HG03432 (cell line): Measurements from ENCODE around the gene TNRC6A.
"Not testable (repeated sequence)": the region's sequence is repeated elsewhere in the genome, so short reads cannot be mapped to it uniquely, and the experiment has no call there.

Source experiments
- ATAC-seq: cut with Tn5 transposase; IDR thresholded peaks from one replicate; pipeline ENCODE4 v1.9.1; 2021; ENCODE audit warnings: mild to moderate bottlenecking, moderate library complexity; ENCODE audit not compliant: unreplicated experiment

The TNRC6A gene

DNA sequence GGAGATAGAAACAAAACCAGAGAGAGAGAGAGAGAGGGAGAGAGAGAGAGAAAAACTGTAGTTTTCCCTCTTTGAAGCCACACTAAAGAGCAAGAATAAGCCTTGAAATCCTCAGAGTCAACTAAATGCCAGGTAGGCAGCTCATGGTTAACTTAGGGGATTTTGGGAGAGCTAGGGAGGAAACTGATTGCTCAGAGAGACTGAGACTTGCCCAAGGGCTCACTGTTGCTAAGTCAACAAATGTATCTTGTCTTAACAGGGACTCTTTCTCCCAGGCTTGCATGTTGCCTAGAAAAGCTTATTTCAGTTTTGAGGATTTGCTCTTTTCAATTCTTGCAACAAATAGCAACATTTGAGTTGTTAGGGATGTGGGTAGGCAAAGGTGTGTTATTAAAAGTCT, 111.8 kb downstream of the TNRC6A start:
- ATAC-seq = no peak

- no peak for ATAC-seq
These were observed 114.9 kb downstream of the TNRC6A start for GRCh38 chr16:24844101-24845030.

DNA sequence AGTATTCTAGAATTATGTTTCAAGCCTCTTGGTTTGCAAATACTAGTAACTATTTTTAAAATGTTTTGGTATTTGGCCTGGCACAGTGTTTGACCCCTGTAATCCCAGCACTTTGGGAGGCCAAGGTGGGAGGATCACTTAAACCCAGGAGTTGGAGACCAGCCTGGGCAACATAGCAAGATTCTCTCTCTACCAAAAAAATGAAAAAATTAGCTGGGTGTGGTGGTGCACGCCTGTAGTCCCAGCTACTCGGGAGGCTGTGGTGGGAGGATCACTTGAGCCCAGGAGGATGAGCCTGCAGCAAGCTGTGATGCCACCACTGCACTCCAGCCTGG, 115.5 kb downstream of the TNRC6A start:
- not testable (repeated sequence) for ATAC-seq

DNA sequence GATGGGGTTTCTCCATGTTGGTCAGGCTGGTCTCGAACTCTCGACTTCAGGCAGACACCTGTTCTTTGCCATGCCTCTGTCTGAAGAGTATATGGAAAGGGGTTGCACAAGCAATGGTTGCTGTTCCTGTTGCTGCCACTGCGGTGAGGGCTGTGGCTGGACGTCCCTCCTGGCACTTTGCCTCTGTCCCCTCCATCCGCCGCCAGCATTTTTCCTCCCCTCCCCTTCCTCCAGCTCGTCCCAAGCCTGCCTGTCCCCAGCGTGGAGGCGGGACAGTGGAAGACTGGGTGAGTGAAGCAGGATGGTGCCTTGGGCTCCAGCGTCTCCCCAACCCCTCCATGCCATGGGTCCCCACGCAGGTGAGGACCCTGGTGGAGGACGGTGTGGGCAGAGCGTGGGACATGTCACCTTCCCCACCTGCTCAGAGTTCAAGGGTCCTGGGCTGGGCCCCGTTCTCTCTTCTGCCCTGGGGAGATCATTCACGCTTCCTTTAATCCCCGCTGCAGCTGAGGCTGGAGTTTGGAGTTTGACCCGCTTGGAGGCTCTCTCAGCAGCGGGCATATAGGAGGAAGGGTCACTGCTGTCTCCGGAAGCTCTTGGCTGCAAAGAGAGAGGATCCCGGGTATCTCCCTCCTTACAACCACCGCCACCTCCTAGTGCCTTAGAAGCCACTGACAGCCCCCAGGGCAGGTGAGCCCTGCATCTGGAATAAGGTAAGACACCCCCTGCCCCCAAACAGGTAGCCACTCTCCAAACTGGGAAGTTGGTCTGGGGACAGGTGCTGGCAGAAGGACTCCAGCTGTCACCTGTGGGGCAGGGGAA, 116.5 kb downstream of the TNRC6A start, which contains the start of gene SLC5A11:
TSS of gene SLC5A11 (plus strand) at position 238 of the 822 bp plus-strand sequence. CDS start 12,681 bp downstream, outside the sequence.
- no peak for ATAC-seq

- no peak for ATAC-seq
These were observed 117.3 kb downstream of the TNRC6A start for GRCh38 chr16:24846548-24847357.

DNA sequence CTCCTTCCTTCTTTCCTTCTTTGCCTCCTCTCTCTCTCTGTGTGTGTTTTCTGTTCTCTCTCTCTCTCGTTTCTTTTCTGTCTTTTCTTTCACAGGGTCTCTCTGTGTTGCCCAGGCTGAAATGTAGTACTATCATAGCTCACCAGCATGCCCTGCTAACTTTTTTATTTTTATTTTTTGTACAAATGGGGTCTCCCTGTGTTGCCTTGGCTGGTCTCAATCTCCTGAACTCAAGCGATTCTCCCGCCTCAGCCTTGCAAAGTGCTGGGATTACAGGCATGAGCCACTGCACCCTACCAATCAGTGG, 117.9 kb downstream of the TNRC6A start:
- no peak for ATAC-seq

DNA sequence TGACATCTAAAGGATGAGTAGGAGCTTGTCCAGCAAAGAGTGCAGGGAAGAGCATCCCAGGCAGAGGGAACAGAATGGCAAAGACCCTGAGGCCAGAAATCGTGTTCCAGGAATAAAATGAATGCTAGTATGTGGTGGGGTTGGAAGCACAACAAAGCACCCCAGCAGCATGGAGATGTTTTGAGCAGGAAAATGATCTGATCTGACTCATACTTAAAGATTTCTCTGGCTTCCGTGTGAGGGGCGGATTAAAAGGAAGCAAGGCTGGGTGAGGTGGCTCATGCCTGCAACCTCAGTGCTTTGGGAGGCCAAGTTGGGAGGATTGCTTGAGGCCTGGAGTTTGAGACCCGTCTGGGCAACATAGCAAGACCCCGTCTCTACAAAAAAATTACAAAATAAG, 118.6 kb downstream of the TNRC6A start:
- no peak for ATAC-seq

GRCh38 chr16:24849641-24850040, 120.2 kb downstream of the TNRC6A start:
- ATAC-seq = no peak

GRCh38 chr16:24850289-24850938, 121.0 kb downstream of the TNRC6A start:
- no peak for ATAC-seq

- ATAC-seq = no peak
These were observed 122.2 kb downstream of the TNRC6A start for GRCh38 chr16:24851700-24852099.

DNA sequence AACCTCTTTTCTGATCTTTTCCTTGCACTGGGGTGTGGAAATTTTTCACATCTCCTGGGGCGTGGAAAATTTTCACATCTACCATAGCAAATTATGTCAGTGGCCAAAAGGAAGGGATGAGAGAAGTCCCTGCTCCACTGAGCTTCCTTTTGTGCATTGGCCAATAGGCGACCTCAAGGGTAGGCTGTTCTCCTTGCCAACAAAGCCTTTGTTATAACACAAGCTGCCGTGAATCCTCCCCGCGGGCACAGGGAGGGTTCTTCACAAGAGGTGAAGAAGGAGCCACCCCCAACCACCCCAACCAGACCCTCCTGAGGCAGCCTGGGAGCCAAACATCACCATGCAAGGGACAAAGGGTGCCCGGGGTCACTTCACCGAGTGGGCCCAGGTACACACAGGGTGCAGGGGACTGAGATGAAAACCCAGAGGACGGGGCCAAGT, 122.8 kb downstream of the TNRC6A start:
- no peak for ATAC-seq

- ATAC-seq = no peak
These were observed 123.8 kb downstream of the TNRC6A start for GRCh38 chr16:24853169-24853824.

DNA sequence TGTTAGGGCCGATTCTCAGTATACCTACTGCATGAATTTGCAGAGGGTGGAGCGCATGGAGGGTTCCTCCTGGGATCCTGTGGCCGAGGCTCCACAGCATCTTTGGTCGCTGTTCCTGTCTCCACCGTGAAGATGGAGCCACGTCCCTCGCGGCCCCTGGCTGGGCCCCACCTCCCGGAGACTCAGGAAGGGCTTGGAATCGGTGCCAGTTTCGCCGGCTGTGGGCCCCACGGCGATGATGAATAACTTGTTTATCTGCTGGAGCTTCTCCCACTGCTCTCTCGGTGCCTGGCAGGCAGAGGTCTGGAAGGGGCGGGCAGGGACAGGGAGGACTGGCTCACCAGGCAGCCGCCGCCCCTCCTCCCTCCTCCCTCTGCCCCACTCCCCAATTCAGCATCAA, 124.4 kb downstream of the TNRC6A start:
- no peak for ATAC-seq

GRCh38 chr16:24854607-24855171, 125.2 kb downstream of the TNRC6A start:
- no peak for ATAC-seq

- ATAC-seq = no peak
These were observed 126.2 kb downstream of the TNRC6A start for GRCh38 chr16:24855678-24856077.

DNA sequence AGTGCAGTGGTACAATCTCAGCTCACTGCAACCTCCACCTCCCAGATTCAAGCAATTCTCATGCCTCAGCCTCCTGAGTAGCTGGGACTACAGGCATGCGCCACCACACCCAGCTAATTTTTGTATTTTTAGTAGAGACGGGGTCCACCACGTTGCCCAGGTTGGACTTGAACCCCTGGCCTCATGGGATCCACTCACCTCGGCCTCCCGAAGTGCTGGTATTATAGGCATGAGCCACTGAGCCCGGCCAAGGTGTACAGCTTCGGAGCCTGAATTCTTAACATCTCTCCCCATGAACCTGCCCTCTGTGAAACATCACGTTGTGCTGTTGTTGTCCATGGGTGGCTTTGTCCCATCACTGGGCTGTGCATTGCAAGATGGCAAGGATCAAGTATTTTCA, 127.4 kb downstream of the TNRC6A start:
- ATAC-seq = not testable (repeated sequence)

GRCh38 chr16:24858219-24859041, 129.0 kb downstream of the TNRC6A start:
- ATAC-seq = no peak

DNA sequence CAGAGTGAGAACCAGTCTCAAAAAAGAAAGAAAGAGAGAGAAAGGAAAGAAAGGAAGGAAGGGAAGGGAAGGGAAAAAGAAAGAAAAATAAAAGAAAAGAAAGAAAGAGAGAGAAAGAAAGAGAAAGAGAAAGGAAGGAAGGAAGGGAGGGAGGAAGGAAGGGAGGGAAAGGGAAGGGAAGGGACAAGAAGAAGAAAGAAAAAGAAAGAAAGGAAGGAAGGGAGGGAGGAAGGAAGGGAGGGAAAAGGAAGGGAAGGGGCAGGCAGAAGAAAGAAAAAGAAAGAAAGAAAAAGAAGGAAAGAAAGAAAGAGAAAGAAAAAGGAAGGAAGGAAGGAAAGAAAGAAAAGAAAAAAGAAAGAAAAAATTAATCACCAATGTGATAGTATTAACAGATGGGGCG, 132.0 kb downstream of the TNRC6A start:
- ATAC-seq = no peak
